Measurements from ENCODE around the gene CMSS1. TPM values are rescaled to one million over a fixed set of nuclear protein-coding genes. Genes with fewer than 3 reads are reported as not detected.

The CMSS1 gene
- total RNA-seq, 1 experiment from 2014 or later = 41.6 TPM

- H3K36me3 ChIP-seq (ENCODE audit: insufficient read depth, low read length) = no peaks in the 10 kb centered on the region
- H3K4me3 ChIP-seq (ENCODE audit: low read length) = no peak overlapping the region
- no peaks in the 10 kb centered on the region for H3K9me2 ChIP-seq (replicated peaks; ENCODE audit: insufficient read depth, low read length)
- no peak for DNase-seq
- no peak overlapping the region for H3K9ac ChIP-seq (ENCODE audit: low read length)
- H3K4me1 ChIP-seq (ENCODE audit: low read length) = peaks cover 6% of the 10 kb centered on the region
- no peak overlapping the region for H2AFZ ChIP-seq (ENCODE audit: low read length)
- no peak overlapping the region for H3K27ac ChIP-seq (ENCODE audit: low read length)
- H4K20me1 ChIP-seq (ENCODE audit: insufficient read depth, low read depth, low read length) = no peaks in the 10 kb centered on the region
- H3K79me2 ChIP-seq (ENCODE audit: low read length) = peaks cover 3% of the 10 kb centered on the region; the same call in 1 of the 2 replicates
- no peaks in the 10 kb centered on the region for H3K9me3 ChIP-seq (ENCODE audit: low read length)
- no peaks in the 10 kb centered on the region for H3K27me3 ChIP-seq (ENCODE audit: low read length)
- H3K4me2 ChIP-seq (ENCODE audit: low read depth, low read length, poor library complexity, severe bottlenecking) = no peak overlapping the region
Observed at GRCh38 chr3:99974989-99975388, 157.3 kb downstream of the CMSS1 start.

GRCh38 chr3:99976584-99976983 lies 158.9 kb downstream of the CMSS1 start:
- Histone ChIP-seq H2AFZ (ENCODE audit: low read length) (no peak overlapping the region), H3K36me3 (ENCODE audit: insufficient read depth, low read length) (no peaks in the 10 kb centered on the region), H3K27ac (ENCODE audit: low read length) (no peak overlapping the region), H4K20me1 (ENCODE audit: insufficient read depth, low read depth, low read length) (no peaks in the 10 kb centered on the region), H3K27me3 (ENCODE audit: low read length) (no peaks in the 10 kb centered on the region), H3K79me2 (ENCODE audit: low read length) (peaks cover 3% of the 10 kb centered on the region; the same call in 1 of the 2 replicates), H3K9me3 (ENCODE audit: low read length) (no peaks in the 10 kb centered on the region), H3K4me3 (ENCODE audit: low read length) (no peak overlapping the region), H3K9me2 (replicated peaks; ENCODE audit: insufficient read depth, low read length) (no peaks in the 10 kb centered on the region), H3K4me1 (ENCODE audit: low read length) (peaks cover 5% of the 10 kb centered on the region), H3K4me2 (ENCODE audit: low read depth, low read length, poor library complexity, severe bottlenecking) (no peak overlapping the region), H3K9ac (ENCODE audit: low read length) (no peak overlapping the region)
- no peak for DNase-seq

GRCh38 chr3:99978221-99978620 lies 160.6 kb downstream of the CMSS1 start:
- DNase-seq = no peak
- Histone ChIP-seq H3K4me3 (ENCODE audit: low read length) (no peak overlapping the region), H3K9me2 (replicated peaks; ENCODE audit: insufficient read depth, low read length) (no peaks in the 10 kb centered on the region), H3K27ac (ENCODE audit: low read length) (no peak overlapping the region), H3K9ac (ENCODE audit: low read length) (no peak overlapping the region), H3K79me2 (ENCODE audit: low read length) (peaks cover 3% of the 10 kb centered on the region; the same call in 1 of the 2 replicates), H3K9me3 (ENCODE audit: low read length) (no peaks in the 10 kb centered on the region), H3K4me1 (ENCODE audit: low read length) (peaks cover 14% of the 10 kb centered on the region), H3K36me3 (ENCODE audit: insufficient read depth, low read length) (no peaks in the 10 kb centered on the region), H3K4me2 (ENCODE audit: low read depth, low read length, poor library complexity, severe bottlenecking) (no peak overlapping the region), H4K20me1 (ENCODE audit: insufficient read depth, low read depth, low read length) (no peaks in the 10 kb centered on the region), H3K27me3 (ENCODE audit: low read length) (no peaks in the 10 kb centered on the region), H2AFZ (ENCODE audit: low read length) (no peak overlapping the region)

- Histone ChIP-seq H3K27me3 (ENCODE audit: low read length) (no peaks in the 10 kb centered on the region), H2AFZ (ENCODE audit: low read length) (no peak overlapping the region), H3K9me3 (ENCODE audit: low read length) (no peaks in the 10 kb centered on the region), H3K4me3 (ENCODE audit: low read length) (no peak overlapping the region), H3K36me3 (ENCODE audit: insufficient read depth, low read length) (no peaks in the 10 kb centered on the region), H3K9ac (ENCODE audit: low read length) (no peak overlapping the region), H3K4me2 (ENCODE audit: low read depth, low read length, poor library complexity, severe bottlenecking) (no peak overlapping the region), H3K27ac (ENCODE audit: low read length) (no peak overlapping the region), H4K20me1 (ENCODE audit: insufficient read depth, low read depth, low read length) (no peaks in the 10 kb centered on the region), H3K4me1 (ENCODE audit: low read length) (peaks cover 14% of the 10 kb centered on the region), H3K79me2 (ENCODE audit: low read length) (peaks cover 3% of the 10 kb centered on the region; the same call in 1 of the 2 replicates), H3K9me2 (replicated peaks; ENCODE audit: insufficient read depth, low read length) (no peaks in the 10 kb centered on the region)
- no peak for DNase-seq
Observed at GRCh38 chr3:99980606-99981005, 162.9 kb downstream of the CMSS1 start.

- H3K4me2 ChIP-seq (ENCODE audit: low read depth, low read length, poor library complexity, severe bottlenecking) = no peak overlapping the region
- H3K27ac ChIP-seq (ENCODE audit: low read length) = no peak overlapping the region
- no peak for DNase-seq
- H3K79me2 ChIP-seq (ENCODE audit: low read length) = peaks cover 3% of the 10 kb centered on the region; the same call in 1 of the 2 replicates
- no peak overlapping the region for H2AFZ ChIP-seq (ENCODE audit: low read length)
- H3K9ac ChIP-seq (ENCODE audit: low read length) = no peak overlapping the region
- no peaks in the 10 kb centered on the region for H3K9me3 ChIP-seq (ENCODE audit: low read length)
- no peaks in the 10 kb centered on the region for H3K27me3 ChIP-seq (ENCODE audit: low read length)
- H3K9me2 ChIP-seq (replicated peaks; ENCODE audit: insufficient read depth, low read length) = no peaks in the 10 kb centered on the region
- no peaks in the 10 kb centered on the region for H3K36me3 ChIP-seq (ENCODE audit: insufficient read depth, low read length)
- H3K4me1 ChIP-seq (ENCODE audit: low read length) = peaks cover 14% of the 10 kb centered on the region
- H3K4me3 ChIP-seq (ENCODE audit: low read length) = no peak overlapping the region
- H4K20me1 ChIP-seq (ENCODE audit: insufficient read depth, low read depth, low read length) = no peaks in the 10 kb centered on the region
Observed at GRCh38 chr3:99981138-99981537, 163.5 kb downstream of the CMSS1 start.

GRCh38 chr3:99982650-99983049 lies 165.0 kb downstream of the CMSS1 start:
- no peaks in the 10 kb centered on the region for H3K27me3 ChIP-seq (ENCODE audit: low read length)
- H3K79me2 ChIP-seq (ENCODE audit: low read length) = peaks cover 3% of the 10 kb centered on the region; the same call in 1 of the 2 replicates
- H3K4me2 ChIP-seq (ENCODE audit: low read depth, low read length, poor library complexity, severe bottlenecking) = no peak overlapping the region
- no peak overlapping the region for H3K27ac ChIP-seq (ENCODE audit: low read length)
- H3K9ac ChIP-seq (ENCODE audit: low read length) = no peak overlapping the region
- DNase-seq = no peak
- no peak overlapping the region for H3K4me3 ChIP-seq (ENCODE audit: low read length)
- H3K4me1 ChIP-seq (ENCODE audit: low read length) = peaks cover 14% of the 10 kb centered on the region
- H4K20me1 ChIP-seq (ENCODE audit: insufficient read depth, low read depth, low read length) = no peaks in the 10 kb centered on the region
- H2AFZ ChIP-seq (ENCODE audit: low read length) = no peak overlapping the region
- H3K9me3 ChIP-seq (ENCODE audit: low read length) = no peaks in the 10 kb centered on the region
- H3K36me3 ChIP-seq (ENCODE audit: insufficient read depth, low read length) = no peaks in the 10 kb centered on the region
- H3K9me2 ChIP-seq (replicated peaks; ENCODE audit: insufficient read depth, low read length) = no peaks in the 10 kb centered on the region

GRCh38 chr3:99984139-99984538 lies 166.5 kb downstream of the CMSS1 start:
- no peak overlapping the region for H2AFZ ChIP-seq (ENCODE audit: low read length)
- no peak overlapping the region for H3K9ac ChIP-seq (ENCODE audit: low read length)
- no peak overlapping the region for H3K4me2 ChIP-seq (ENCODE audit: low read depth, low read length, poor library complexity, severe bottlenecking)
- H4K20me1 ChIP-seq (ENCODE audit: insufficient read depth, low read depth, low read length) = no peaks in the 10 kb centered on the region
- peaks cover 14% of the 10 kb centered on the region for H3K4me1 ChIP-seq (ENCODE audit: low read length)
- DNase-seq = no peak
- H3K9me3 ChIP-seq (ENCODE audit: low read length) = no peaks in the 10 kb centered on the region
- no peaks in the 10 kb centered on the region for H3K9me2 ChIP-seq (replicated peaks; ENCODE audit: insufficient read depth, low read length)
- peaks cover 3% of the 10 kb centered on the region; the same call in 1 of the 2 replicates for H3K79me2 ChIP-seq (ENCODE audit: low read length)
- H3K27me3 ChIP-seq (ENCODE audit: low read length) = no peaks in the 10 kb centered on the region
- no peak overlapping the region for H3K27ac ChIP-seq (ENCODE audit: low read length)
- H3K4me3 ChIP-seq (ENCODE audit: low read length) = no peak overlapping the region
- H3K36me3 ChIP-seq (ENCODE audit: insufficient read depth, low read length) = no peaks in the 10 kb centered on the region

GRCh38 chr3:99984668-99985067 lies 167.0 kb downstream of the CMSS1 start:
- Histone ChIP-seq H3K4me2 (ENCODE audit: low read depth, low read length, poor library complexity, severe bottlenecking) (no peak overlapping the region), H3K27me3 (ENCODE audit: low read length) (no peaks in the 10 kb centered on the region), H3K9ac (ENCODE audit: low read length) (no peak overlapping the region), H3K9me3 (ENCODE audit: low read length) (no peaks in the 10 kb centered on the region), H3K9me2 (replicated peaks; ENCODE audit: insufficient read depth, low read length) (no peaks in the 10 kb centered on the region), H4K20me1 (ENCODE audit: insufficient read depth, low read depth, low read length) (no peaks in the 10 kb centered on the region), H3K27ac (ENCODE audit: low read length) (no peak overlapping the region), H3K4me3 (ENCODE audit: low read length) (no peak overlapping the region), H2AFZ (ENCODE audit: low read length) (no peak overlapping the region), H3K79me2 (ENCODE audit: low read length) (peaks cover 3% of the 10 kb centered on the region; the same call in 1 of the 2 replicates), H3K36me3 (ENCODE audit: insufficient read depth, low read length) (no peaks in the 10 kb centered on the region), H3K4me1 (ENCODE audit: low read length) (peaks cover 14% of the 10 kb centered on the region)
- DNase-seq = no peak

Data from Karpas-422 (cell line).